ENCODE measurements around the gene CHCHD3.
A peak's percentile ranks its signal among the peaks of the same experiment; 100 is the strongest.

CHCHD3 gene

GRCh38 chr7:133121175-133121844 lies 39.4 kb upstream of the CHCHD3 start:
- POLR2A ChIA-PET = no interaction called here

GRCh38 chr7:133119067-133119466 lies 37.2 kb upstream of the CHCHD3 start:
- Histone ChIP-seq H3K27ac (ENCODE audit: extremely low read depth, low read depth, low read length) (no peak overlapping the region), H3K4me1 (ENCODE audit: control insufficient read depth, insufficient read depth, low read length) (no peaks in the 10 kb centered on the region), H3K36me3 (ENCODE audit: control insufficient read depth in 2 of 2, insufficient read depth in 1 of 2, low read length in 2 of 2) (no peaks in the 10 kb centered on the region), H3K9me3 (ENCODE audit: control insufficient read depth, insufficient read depth, low read depth, low read length) (no peaks in the 10 kb centered on the region), H3K4me3 (ENCODE audit: low read depth, low read length) (no peak overlapping the region)
- ChIA-PET POLR2A (no interaction called here), CTCF (interaction anchor here (0.6 kb wide), 1 partner anchor 48 kb away, joined by 5 read pairs; no protein-coding TSS in a partner anchor)
- TF ChIP-seq GLIS2 (tag by site-specific recombination; IDR thresholded peaks at IDR 0.05) (no peak), PRDM4 (tag by site-specific recombination; IDR thresholded peaks at IDR 0.05) (no peak), ZNF133 (tag by site-specific recombination; IDR thresholded peaks at IDR 0.05) (no peak), ZNF785 (tag by site-specific recombination; IDR thresholded peaks at IDR 0.05) (no peak)

More at GRCh38 chr7:133121175-133121844, 39.4 kb upstream of the CHCHD3 start:
- no peak overlapping the region for H3K4me3 ChIP-seq (ENCODE audit: low read depth, low read length)
- no peaks in the 10 kb centered on the region for H3K9me3 ChIP-seq (ENCODE audit: control insufficient read depth, insufficient read depth, low read depth, low read length)
- no peaks in the 10 kb centered on the region for H3K36me3 ChIP-seq (ENCODE audit: control insufficient read depth in 2 of 2, insufficient read depth in 1 of 2, low read length in 2 of 2)
- no peak for TF ChIP-seq MEIS1 (CRISPR knock-in tag; IDR thresholded peaks at IDR 0.05; ENCODE audit: borderline replicate concordance)
- no peak for TF ChIP-seq ZNF157 (tag by site-specific recombination; IDR thresholded peaks at IDR 0.05)
- TF ChIP-seq ZNF239 (tag by site-specific recombination; IDR thresholded peaks at IDR 0.05) = no peak
- TF ChIP-seq EGR2 (tag by site-specific recombination; IDR thresholded peaks at IDR 0.05; ENCODE audit: low read depth) = peak; percentile 58
- TF ChIP-seq ZFHX2 (tag by site-specific recombination; conservative IDR thresholded peaks at IDR 0.05) = peak; percentile 73
- no peak overlapping the region for H3K27ac ChIP-seq (ENCODE audit: extremely low read depth, low read depth, low read length)
- H3K4me1 ChIP-seq (ENCODE audit: control insufficient read depth, insufficient read depth, low read length) = no peaks in the 10 kb centered on the region
- CTCF ChIA-PET = no interaction called here

GRCh38 chr7:133118261-133118660 lies 36.4 kb upstream of the CHCHD3 start:
- CTCF ChIA-PET = no interaction called here

More at GRCh38 chr7:133118261-133118660, 36.4 kb upstream of the CHCHD3 start:
- Histone ChIP-seq H3K36me3 (ENCODE audit: control insufficient read depth in 2 of 2, insufficient read depth in 1 of 2, low read length in 2 of 2) (no peaks in the 10 kb centered on the region), H3K4me1 (ENCODE audit: control insufficient read depth, insufficient read depth, low read length) (no peaks in the 10 kb centered on the region), H3K27ac (ENCODE audit: extremely low read depth, low read depth, low read length) (no peak overlapping the region), H3K4me3 (ENCODE audit: low read depth, low read length) (no peak overlapping the region), H3K9me3 (ENCODE audit: control insufficient read depth, insufficient read depth, low read depth, low read length) (no peaks in the 10 kb centered on the region)
- POLR2A ChIA-PET = no interaction called here
- TF ChIP-seq ZNF660 (tag by site-specific recombination; IDR thresholded peaks at IDR 0.05) (no peak), ZNF274 (IDR thresholded peaks at IDR 0.05; ENCODE audit: low read length) (no peak), ZNF274 (tag by site-specific recombination; IDR thresholded peaks at IDR 0.05; ENCODE audit: borderline replicate concordance) (no peak), MEIS1 (CRISPR knock-in tag; IDR thresholded peaks at IDR 0.05; ENCODE audit: borderline replicate concordance) (no peak), MZF1 (tag by site-specific recombination; IDR thresholded peaks at IDR 0.05; ENCODE audit: borderline replicate concordance) (no peak), ZNF354C (tag by site-specific recombination; IDR thresholded peaks at IDR 0.05; ENCODE audit: borderline replicate concordance, low read depth) (no peak), TRIM28 (IDR thresholded peaks at IDR 0.05; ENCODE audit: borderline replicate concordance, low read length) (no peak), BCL11A (tag by site-specific recombination; IDR thresholded peaks at IDR 0.05; ENCODE audit: low read depth) (no peak), ZNF157 (tag by site-specific recombination; IDR thresholded peaks at IDR 0.05) (no peak), SCRT2 (tag by site-specific recombination; IDR thresholded peaks at IDR 0.05) (no peak), ZBTB20 (tag by site-specific recombination; IDR thresholded peaks at IDR 0.05) (no peak), ZNF701 (tag by site-specific recombination; IDR thresholded peaks at IDR 0.05) (no peak), ZNF223 (tag by site-specific recombination; IDR thresholded peaks at IDR 0.05) (no peak), ZNF585B (tag by site-specific recombination; IDR thresholded peaks at IDR 0.05) (no peak), KLF16 (tag by site-specific recombination; IDR thresholded peaks at IDR 0.05) (no peak), ZNF24 (tag by site-specific recombination; IDR thresholded peaks at IDR 0.05) (no peak), ZBTB10 (tag by site-specific recombination; IDR thresholded peaks at IDR 0.05) (no peak), PRDM1 (tag by site-specific recombination; IDR thresholded peaks at IDR 0.05) (no peak), ZNF239 (tag by site-specific recombination; IDR thresholded peaks at IDR 0.05) (no peak), TCF7L2 (IDR thresholded peaks at IDR 0.05; ENCODE audit: borderline replicate concordance, low read depth, low read length) (no peak)
